Endodermal cell (in vitro differentiated cells): Measurements from ENCODE around the gene RELA. TPM values are rescaled to one million over a fixed set of nuclear protein-coding genes. Genes with fewer than 3 reads are reported as not detected.
A peak's percentile ranks its signal among the peaks of the same experiment; 100 is the strongest.

Experiments used
- DNase-seq: peaks from one replicate; pipeline ENCODE4 v3.0.0-alpha.2; 2017
- H3K27ac ChIP-seq: 2 replicates; pipeline ENCODE4 v1.5.1; 2013; ENCODE audit warnings: mild to moderate bottlenecking, low read depth, low read length, moderate library complexity
- H3K27me3 ChIP-seq: 2 replicates; pipeline ENCODE4 v1.6.1; 2013; ENCODE audit warnings: mild to moderate bottlenecking, low read length, moderate library complexity; ENCODE audit not compliant: insufficient read depth, control insufficient read depth, poor library complexity, severe bottlenecking
- H3K36me3 ChIP-seq: 2 replicates; pipeline ENCODE4 v1.7.0; 2013; ENCODE audit warnings: mild to moderate bottlenecking, low read length, moderate library complexity; ENCODE audit not compliant: control insufficient read depth, insufficient read depth
- H3K4me1 ChIP-seq: one replicate; pipeline ENCODE4 v1.7.0; 2013; ENCODE audit warnings: low read length; ENCODE audit not compliant: control insufficient read depth, insufficient read depth
- H3K4me3 ChIP-seq: 2 replicates; pipeline ENCODE4 v1.5.1; 2013; ENCODE audit warnings: mild to moderate bottlenecking, low read length, moderate library complexity
- H3K9ac ChIP-seq: 2 replicates; pipeline ENCODE4 v1.6.1; 2013; ENCODE audit warnings: mild to moderate bottlenecking, low read length, moderate library complexity; ENCODE audit not compliant: poor library complexity, severe bottlenecking; ENCODE audit errors: extremely low read depth
- H3K9me3 ChIP-seq: 2 replicates; pipeline ENCODE4 v1.6.1; 2013; ENCODE audit warnings: mild to moderate bottlenecking, low read length, moderate library complexity; ENCODE audit not compliant: control insufficient read depth
- H3K27ac Mint-ChIP-seq: 2 replicates; pipeline ENCODE4 v1.8.0; 2020; ENCODE audit warnings: mixed read lengths
- H3K27me3 Mint-ChIP-seq: 2 replicates; pipeline ENCODE4 v1.8.0; 2021; ENCODE audit warnings: mild to moderate bottlenecking, mixed read lengths; ENCODE audit not compliant: insufficient read depth
- H3K36me3 Mint-ChIP-seq: 2 replicates; pipeline ENCODE4 v1.8.0; 2020; ENCODE audit warnings: low read depth, mixed read lengths
- H3K4me1 Mint-ChIP-seq: 2 replicates; pipeline ENCODE4 v1.8.0; 2020; ENCODE audit warnings: mixed read lengths
- H3K4me3 Mint-ChIP-seq: 2 replicates; pipeline ENCODE4 v1.8.0; 2020; ENCODE audit warnings: mild to moderate bottlenecking, moderate library complexity, mixed read lengths
- H3K9me3 Mint-ChIP-seq: 2 replicates; pipeline ENCODE4 v1.8.0; 2020; ENCODE audit warnings: mild to moderate bottlenecking, mixed read lengths
- CTCF ChIP-seq: fragments of 200-600 bp; sonication (generic); conservative IDR thresholded peaks from 2 replicates; pipeline ENCODE4 v1.5.0; 2021; ENCODE audit warnings: antibody characterized with exemption, mild to moderate bottlenecking
- WGBS, 2 experiments: methylation state at CpG; one replicate each; pipeline versions ENCODE4 v1.1.5 to v1.1.7; 2013; ENCODE audit warnings: missing lambda C conversion rate in 2 of 2, mixed read lengths in 1 of 2; ENCODE audit not compliant: insufficient coverage in 1 of 2, insufficient read length in 1 of 2; 5-methylcytosine and 5-hydroxymethylcytosine counted together
- total RNA-seq, 2 donors: library from RNA; stranded (reverse); fragmentation: NEBNext Ultra II Directional in 1 of 2; extraction: Animal tissue kit (Norgen Biotek cat#: 25700) in 1 of 2; gene quantifications; 2 replicates in 1 of 2; 3 replicates in 1 of 2; pipeline ENCODE4 v1.2.1, GENCODE V29; 2021

RELA gene
- total RNA-seq, 2 donors from 2014 or later, result 40.2 to 41.1 TPM

DNA sequence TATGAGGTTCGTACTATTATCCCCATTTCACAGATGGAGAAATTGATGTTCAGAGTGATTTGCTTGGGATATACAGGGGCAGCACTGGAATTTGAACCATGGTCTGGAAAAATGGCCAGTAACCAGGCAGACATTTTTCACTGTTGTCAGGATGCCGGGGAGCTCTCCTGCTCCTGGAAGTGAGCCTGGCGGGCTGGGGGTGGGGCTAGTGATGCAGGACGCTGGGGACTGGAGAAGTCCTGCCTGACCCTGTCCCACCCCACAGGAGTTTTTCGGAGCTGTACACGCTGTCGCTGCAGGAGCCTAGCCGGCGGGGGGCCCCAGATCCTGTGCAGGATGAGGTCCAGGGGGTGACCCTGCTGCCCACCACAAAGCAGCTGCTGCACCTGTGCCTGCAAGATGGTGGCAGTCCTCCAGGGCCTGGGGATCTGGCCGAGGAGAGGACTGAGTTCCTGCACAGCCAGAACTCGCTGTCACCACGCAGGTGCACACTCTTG, 13.7 kb downstream of the RELA start:
- Mint-ChIP-seq H3K4me3 (no peak overlapping the region), H3K36me3 (peaks cover 5% of the 10 kb centered on the region), H3K27ac (no peak overlapping the region), H3K27me3 (peaks cover 16% of the 10 kb centered on the region), H3K4me1 (peaks cover 15% of the 10 kb centered on the region), H3K9me3 (no peaks in the 10 kb centered on the region)
- peak; percentile 44 for DNase-seq
- Histone ChIP-seq H3K36me3 (peaks cover 16% of the 10 kb centered on the region), H3K4me1 (no peaks in the 10 kb centered on the region), H3K27me3 (no peaks in the 10 kb centered on the region), H3K9ac (no peak overlapping the region), H3K4me3 (no peak overlapping the region), H3K27ac (no peak overlapping the region), H3K9me3 (no peaks in the 10 kb centered on the region)
- 93 to 97% methylated on average over 6 to 12 of the region's 12 CpGs for WGBS, 2 experiments
- no peak for TF ChIP-seq CTCF

GRCh38 chr11:65646958-65647701, 15.6 kb downstream of the RELA start:
- H3K27me3 ChIP-seq, result no peaks in the 10 kb centered on the region
- H3K9me3 Mint-ChIP-seq, result no peaks in the 10 kb centered on the region
- no peaks in the 10 kb centered on the region for H3K4me1 ChIP-seq
- H3K4me3 ChIP-seq, result no peak overlapping the region
- DNase-seq, result peak; percentile 90
- no peaks in the 10 kb centered on the region for H3K9me3 ChIP-seq
- 85 to 89% methylated on average over 65 to 87 of the region's 87 CpGs for WGBS, 2 experiments
- peaks cover 25% of the 10 kb centered on the region for H3K27me3 Mint-ChIP-seq
- H3K36me3 ChIP-seq, result peaks cover 11% of the 10 kb centered on the region
- peak overlapping the region; percentile 63 for H3K4me3 Mint-ChIP-seq
- no peaks in the 10 kb centered on the region for H3K36me3 Mint-ChIP-seq
- peak; percentile 47 for TF ChIP-seq CTCF
- H3K27ac ChIP-seq, result no peak overlapping the region
- H3K4me1 Mint-ChIP-seq, result peaks cover 8% of the 10 kb centered on the region
- H3K27ac Mint-ChIP-seq, result no peak overlapping the region
- H3K9ac ChIP-seq, result no peak overlapping the region

DNA sequence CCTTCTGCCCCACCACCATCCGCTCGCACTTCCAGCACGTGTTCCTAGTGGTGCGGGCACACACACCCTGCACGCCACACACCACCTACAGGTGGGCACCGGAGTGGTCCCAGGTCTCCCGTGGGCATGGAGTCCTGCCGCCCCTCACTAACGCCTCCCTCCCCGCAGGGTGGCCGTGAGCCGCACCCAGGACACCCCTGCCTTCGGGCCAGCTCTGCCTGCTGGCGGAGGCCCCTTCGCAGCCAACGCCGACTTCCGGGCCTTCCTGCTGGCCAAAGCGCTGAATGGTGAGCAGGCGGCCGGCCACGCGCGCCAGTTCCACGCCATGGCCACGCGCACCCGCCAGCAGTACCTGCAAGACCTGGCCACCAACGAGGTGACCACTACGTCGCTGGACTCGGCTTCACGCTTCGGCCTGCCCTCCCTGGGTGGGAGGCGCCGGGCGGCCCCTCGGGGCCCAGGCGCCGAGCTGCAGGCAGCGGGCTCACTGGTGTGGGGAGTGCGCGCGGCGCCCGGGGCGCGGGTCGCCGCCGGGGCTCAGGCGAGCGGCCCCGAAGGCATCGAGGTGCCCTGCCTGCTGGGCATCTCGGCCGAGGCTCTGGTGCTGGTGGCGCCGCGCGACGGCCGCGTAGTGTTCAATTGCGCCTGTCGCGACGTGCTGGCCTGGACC, 16.3 kb downstream of the RELA start:
- WGBS, 2 experiments, result 95 to 99% methylated on average over 58 to 68 of the region's 68 CpGs
- Histone ChIP-seq H3K9ac (no peak overlapping the region), H3K4me3 (no peak overlapping the region)

More for the DNA sequence above, 16.3 kb downstream of the RELA start:
- peaks cover 30% of the 10 kb centered on the region for H3K27me3 Mint-ChIP-seq
- H3K27ac Mint-ChIP-seq, result no peak overlapping the region
- Histone ChIP-seq H3K36me3 (peaks cover 11% of the 10 kb centered on the region), H3K9me3 (no peaks in the 10 kb centered on the region), H3K4me1 (no peaks in the 10 kb centered on the region), H3K27me3 (no peaks in the 10 kb centered on the region), H3K27ac (no peak overlapping the region)
- H3K36me3 Mint-ChIP-seq, result no peaks in the 10 kb centered on the region
- DNase-seq, result no peak
- no peaks in the 10 kb centered on the region for H3K9me3 Mint-ChIP-seq
- peak overlapping the region; percentile 63 for H3K4me3 Mint-ChIP-seq
- H3K4me1 Mint-ChIP-seq, result peaks cover 6% of the 10 kb centered on the region
- no peak for TF ChIP-seq CTCF
